ENCODE data around the gene TMEM132D.

GRCh38 chr12:129532082-129532481, 371.7 kb downstream of the TMEM132D start:
- TF ChIP-seq POLR2A (IDR thresholded peaks at IDR 0.05), result no peak
- TF ChIP-seq, protein P1, sequence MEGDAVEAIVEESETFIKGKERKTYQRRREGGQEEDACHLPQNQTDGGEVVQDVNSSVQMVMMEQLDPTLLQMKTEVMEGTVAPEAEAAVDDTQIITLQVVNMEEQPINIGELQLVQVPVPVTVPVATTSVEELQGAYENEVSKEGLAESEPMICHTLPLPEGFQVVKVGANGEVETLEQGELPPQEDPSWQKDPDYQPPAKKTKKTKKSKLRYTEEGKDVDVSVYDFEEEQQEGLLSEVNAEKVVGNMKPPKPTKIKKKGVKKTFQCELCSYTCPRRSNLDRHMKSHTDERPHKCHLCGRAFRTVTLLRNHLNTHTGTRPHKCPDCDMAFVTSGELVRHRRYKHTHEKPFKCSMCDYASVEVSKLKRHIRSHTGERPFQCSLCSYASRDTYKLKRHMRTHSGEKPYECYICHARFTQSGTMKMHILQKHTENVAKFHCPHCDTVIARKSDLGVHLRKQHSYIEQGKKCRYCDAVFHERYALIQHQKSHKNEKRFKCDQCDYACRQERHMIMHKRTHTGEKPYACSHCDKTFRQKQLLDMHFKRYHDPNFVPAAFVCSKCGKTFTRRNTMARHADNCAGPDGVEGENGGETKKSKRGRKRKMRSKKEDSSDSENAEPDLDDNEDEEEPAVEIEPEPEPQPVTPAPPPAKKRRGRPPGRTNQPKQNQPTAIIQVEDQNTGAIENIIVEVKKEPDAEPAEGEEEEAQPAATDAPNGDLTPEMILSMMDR (IDR thresholded peaks at IDR 0.05), result no peak

Data from gastroesophageal sphincter (tissue), 3 donors.